ENCODE results near the gene DUSP2.

The DUSP2 gene

DNA sequence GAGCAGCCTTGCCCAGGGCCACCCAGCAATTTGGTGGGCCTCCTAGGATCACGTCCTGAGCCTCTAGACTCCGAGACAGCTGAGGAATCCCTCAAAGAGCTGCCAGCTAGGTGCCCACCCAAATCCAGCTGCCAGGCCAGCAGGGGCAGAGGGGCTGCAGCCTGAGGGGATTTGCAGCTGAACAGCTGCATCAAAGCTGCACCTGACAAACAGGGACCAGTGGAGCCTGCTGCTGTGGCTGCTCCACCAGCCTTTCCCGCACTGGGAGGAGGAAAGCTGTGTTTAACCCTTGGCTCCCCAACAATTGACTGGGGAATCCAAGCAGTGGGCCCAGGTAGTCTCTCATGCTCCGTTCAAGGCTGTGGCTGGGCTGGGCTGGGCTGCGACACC lies 37.1 kb downstream of the DUSP2 start:
- no peak overlapping the region for H3K4me3 ChIP-seq (ENCODE audit: low read depth, low read length)
- DNase-seq (ENCODE audit: low read depth): no peak

DNA sequence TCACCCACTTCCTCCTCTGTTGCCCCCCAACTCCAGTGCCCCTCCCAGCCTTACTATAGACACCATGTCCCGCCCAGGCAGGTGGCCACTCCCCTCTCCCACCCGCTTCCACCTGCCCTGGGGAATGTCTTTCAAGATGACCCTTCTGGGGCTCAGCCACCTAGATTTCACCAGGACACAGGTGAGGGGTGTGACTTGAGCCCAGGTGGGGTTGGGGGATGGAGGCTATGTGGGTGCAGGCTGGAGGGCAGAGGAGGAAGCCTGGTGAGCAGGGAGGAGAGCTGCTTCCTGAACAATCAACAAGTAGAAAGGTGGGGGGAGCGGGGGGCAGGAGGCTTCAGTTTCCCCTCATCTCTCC lies 37.6 kb downstream of the DUSP2 start:
- DNase-seq (ENCODE audit: low read depth): no peak
- no peak overlapping the region for H3K4me3 ChIP-seq (ENCODE audit: low read depth, low read length)

GRCh38 chr2:96106991-96107707 lies 38.1 kb downstream of the DUSP2 start:
- H3K4me3 ChIP-seq (ENCODE audit: low read depth, low read length): no peak overlapping the region
- DNase-seq (ENCODE audit: low read depth): no peak

- no peak for DNase-seq (ENCODE audit: low read depth)
- H3K4me3 ChIP-seq (ENCODE audit: low read depth, low read length): no peak overlapping the region
Observed at GRCh38 chr2:96105994-96106715, 39.1 kb downstream of the DUSP2 start.

DNA sequence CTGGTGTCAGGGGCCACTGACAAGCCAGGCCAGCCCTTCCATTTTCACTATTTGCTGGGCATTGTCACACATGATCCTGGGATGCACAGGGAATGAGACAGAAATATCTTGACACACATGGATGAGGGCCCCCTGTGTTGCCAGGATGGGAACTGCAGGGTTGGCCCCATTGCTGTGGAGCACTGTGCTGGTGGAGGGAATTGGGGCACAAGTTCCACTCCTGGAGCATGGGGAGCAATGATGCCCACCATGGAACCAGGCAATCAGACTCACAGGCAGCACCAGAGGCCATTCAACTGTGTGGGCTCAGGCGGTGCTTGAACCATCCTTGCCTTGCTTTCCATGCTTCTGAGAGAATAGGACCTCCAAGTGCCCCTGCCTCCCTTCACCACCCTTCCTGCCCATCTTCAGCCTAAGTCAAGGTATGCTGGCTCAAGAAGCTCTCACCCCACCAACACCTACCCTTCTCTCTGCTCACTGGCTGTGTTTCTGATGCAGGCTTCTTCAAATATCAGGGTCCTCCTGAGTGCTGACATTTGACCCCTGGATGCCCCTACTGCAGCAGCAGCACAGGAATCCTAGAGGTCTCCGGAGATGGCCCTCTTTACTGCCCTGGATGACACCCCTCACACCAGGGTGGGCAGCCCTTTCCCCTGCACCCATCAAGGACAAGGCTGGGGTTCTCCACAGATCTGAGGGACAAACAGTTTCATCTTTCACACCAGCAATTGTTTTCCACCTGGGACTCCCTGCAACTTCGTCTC lies 39.9 kb downstream of the DUSP2 start:
- DNase-seq (ENCODE audit: low read depth): no peak

GRCh38 chr2:96104487-96104861 lies 40.8 kb downstream of the DUSP2 start:
- no peak for DNase-seq (ENCODE audit: low read depth)
- H3K4me3 ChIP-seq (ENCODE audit: low read depth, low read length): no peak overlapping the region

More for the DNA sequence above, 39.9 kb downstream of the DUSP2 start:
- no peak overlapping the region for H3K4me3 ChIP-seq (ENCODE audit: low read depth, low read length)

- DNase-seq (ENCODE audit: low read depth): no peak
- H3K4me3 ChIP-seq (ENCODE audit: low read depth, low read length): no peak overlapping the region
Observed at GRCh38 chr2:96103761-96104486, 41.3 kb downstream of the DUSP2 start.

GRCh38 chr2:96103187-96103601 lies 42.0 kb downstream of the DUSP2 start:
- H3K4me3 ChIP-seq (ENCODE audit: low read depth, low read length): no peak overlapping the region
- DNase-seq (ENCODE audit: low read depth): no peak

- H3K4me3 ChIP-seq (ENCODE audit: low read depth, low read length): no peak overlapping the region
Observed at GRCh38 chr2:96102596-96103186, 42.5 kb downstream of the DUSP2 start.

DNA sequence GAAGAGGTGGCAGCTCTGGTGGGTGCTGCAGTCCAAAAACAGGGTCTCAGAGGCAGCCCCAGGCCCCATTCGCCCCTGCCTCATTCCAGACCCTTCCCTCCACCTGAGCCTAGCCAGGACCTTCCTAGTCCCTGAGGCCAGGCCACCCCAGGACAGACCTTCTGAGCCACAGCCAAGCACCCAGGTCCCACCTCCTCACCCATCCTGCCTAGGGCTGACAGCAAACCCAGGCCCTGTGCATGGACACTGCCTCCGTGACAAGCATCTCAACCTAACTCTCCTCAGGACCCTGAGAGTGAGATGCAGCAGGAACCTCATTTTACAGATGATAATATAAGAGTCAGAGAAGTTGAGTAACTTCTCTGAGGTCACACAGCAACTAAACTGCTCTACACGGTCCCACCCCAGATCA lies 44.3 kb downstream of the DUSP2 start:
- no peak overlapping the region for H3K4me3 ChIP-seq (ENCODE audit: low read depth, low read length)
- DNase-seq (ENCODE audit: low read depth): no peak

More at GRCh38 chr2:96102596-96103186, 42.5 kb downstream of the DUSP2 start:
- no peak for DNase-seq (ENCODE audit: low read depth)

DNA sequence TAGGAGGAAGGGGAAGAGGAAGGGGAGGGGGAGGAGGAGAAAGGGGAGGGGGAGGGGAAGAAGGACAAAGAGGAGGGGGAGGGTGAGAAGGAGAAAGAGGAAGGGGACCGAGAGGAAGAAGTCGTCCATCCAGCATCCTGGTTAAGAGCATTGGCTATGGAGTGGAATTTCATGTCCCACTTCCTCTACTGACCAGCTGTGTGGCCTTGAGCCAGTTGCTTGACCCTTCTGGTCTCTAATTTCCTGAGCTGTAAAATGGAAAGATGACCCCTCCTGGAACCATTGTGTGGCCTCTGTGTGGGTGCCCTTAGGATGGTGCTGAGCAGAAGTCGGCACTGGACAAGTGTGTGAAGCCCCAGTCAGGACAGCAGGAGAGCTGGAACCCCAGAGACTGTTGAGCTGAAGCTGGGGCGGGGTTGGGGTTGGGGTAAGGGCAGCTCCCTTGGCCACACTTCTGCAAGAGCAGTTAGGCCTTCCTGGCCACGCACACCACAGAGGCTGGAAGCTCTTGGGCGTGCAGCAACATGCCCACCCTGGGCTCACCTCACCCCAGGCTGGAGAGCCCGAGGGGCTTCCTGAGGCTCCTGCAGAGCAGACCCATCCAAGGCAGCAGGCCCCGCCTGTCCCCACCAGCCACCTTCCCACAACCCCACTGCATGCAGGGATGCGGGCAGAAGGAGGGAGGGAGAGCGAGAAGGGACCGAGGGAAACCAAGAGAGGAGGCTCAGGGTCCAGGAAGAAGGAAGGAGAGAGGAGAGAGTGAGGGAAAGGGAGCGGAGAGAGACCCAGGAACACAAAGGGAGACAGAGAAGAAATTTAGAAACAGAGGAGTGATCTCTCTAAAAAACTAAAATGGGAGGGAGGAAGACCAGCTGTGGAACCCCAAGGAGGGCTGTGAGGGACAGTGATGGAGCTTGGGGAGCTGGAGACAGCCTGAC lies 45.1 kb downstream of the DUSP2 start:
- H3K4me3 ChIP-seq (ENCODE audit: low read depth, low read length): no peak overlapping the region
- no peak for DNase-seq (ENCODE audit: low read depth)

DNA sequence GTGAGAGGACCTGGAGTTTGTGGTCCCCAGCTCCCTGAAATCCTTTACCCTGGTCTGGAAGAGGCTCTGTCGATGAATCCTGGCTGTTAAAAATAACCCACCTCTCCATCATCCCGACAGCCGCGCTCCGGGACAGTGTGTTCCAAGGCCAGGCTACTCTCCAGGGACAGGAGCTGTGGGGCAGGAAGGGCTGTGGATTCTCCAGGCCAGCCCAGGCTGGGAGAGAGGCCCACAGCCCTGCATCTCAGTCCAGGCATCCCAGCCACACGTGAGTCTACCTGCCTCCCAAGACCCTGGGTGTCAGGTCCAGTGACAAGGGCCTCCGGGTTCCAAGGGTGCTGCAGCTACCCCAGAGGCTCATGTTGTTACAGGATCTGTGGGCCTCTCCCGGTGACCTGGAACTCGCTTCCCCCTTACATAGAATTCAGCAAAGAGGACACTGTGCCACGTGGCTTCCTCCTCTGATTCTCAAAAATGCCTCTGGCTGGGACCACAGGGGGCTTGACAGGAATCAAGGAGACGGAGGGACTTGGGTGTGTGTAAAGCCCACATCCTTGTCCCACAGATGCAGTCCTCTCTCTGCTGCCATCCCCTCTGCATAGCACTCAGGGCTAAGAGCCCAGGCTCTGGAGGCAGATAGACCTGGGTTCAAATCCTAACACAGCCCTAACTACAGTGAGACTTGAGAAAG lies 46.2 kb downstream of the DUSP2 start:
- no peak for DNase-seq (ENCODE audit: low read depth)
- H3K4me3 ChIP-seq (ENCODE audit: low read depth, low read length): no peak overlapping the region

- H3K4me3 ChIP-seq (ENCODE audit: low read depth, low read length): no peak overlapping the region
- DNase-seq (ENCODE audit: low read depth): no peak
Observed at GRCh38 chr2:96097951-96098823, 47.1 kb downstream of the DUSP2 start.

DNA sequence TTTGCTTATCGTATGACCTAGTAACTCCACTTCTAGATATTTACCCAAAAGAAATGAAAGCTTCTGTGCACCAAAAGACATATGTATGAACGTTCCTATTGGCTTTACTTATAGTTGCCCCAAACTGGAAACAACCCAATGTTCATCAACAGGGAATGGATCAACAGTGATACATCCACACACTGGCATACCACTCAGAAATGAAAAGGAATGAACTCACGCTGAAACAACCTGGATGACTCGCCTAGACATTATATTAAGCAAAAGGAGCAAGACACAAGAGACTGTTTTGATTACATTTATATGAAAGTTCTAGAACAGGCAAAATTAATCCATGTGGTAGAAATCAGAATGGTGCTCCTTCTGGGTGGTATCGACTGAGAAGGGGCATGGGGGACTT lies 47.8 kb downstream of the DUSP2 start:
- DNase-seq (ENCODE audit: low read depth): no peak
- no peak overlapping the region for H3K4me3 ChIP-seq (ENCODE audit: low read depth, low read length)

DNA sequence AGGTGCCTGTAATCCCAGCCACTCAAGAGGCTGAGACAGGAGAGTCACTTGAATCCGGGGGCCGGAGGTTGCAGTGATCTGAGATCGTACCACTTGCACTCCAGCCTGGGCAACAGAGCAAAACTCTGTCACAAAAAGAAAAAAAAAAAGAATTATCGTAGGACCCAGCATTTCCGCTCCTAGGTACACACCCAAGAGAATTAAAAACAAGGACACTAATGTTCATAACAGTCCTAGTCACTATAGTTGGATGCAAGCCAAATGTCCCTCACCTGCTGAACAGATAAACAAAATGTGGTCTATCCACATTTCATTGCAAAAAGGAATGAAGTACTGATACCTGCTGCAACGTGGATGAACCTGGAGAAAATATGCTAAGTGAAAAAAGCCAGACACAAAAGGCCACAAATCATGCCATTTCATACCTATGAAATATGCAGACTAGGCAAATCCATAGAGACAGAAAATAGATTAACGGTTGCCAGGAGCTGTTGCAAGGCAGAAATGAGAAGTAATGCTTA lies 50.1 kb downstream of the DUSP2 start:
- no peak overlapping the region for H3K4me3 ChIP-seq (ENCODE audit: low read depth, low read length)

GRCh38 chr2:96093528-96093927 lies 51.7 kb downstream of the DUSP2 start:
- DNase-seq (ENCODE audit: low read depth): no peak

More for the DNA sequence above, 50.1 kb downstream of the DUSP2 start:
- no peak for DNase-seq (ENCODE audit: low read depth)

More at GRCh38 chr2:96093528-96093927, 51.7 kb downstream of the DUSP2 start:
- no peak overlapping the region for H3K4me3 ChIP-seq (ENCODE audit: low read depth, low read length)

Measured in skeletal muscle cell (primary cell).